ENCODE results near the gene NRG3. TPM values are rescaled to one million over a fixed set of nuclear protein-coding genes. Genes with fewer than 3 reads are reported as not detected.

Gene NRG3
- total RNA-seq, 2 experiments from 2014 or later, result not detected

GRCh38 chr10:82075605-82076004 is 200.6 kb downstream of the NRG3 start:
- intact Hi-C loops (cut with micrococcal nuclease; ENCODE audit: unreplicated experiment), result no loop called here
- BruUV-seq (replicated peaks), result no TSS peak
- Histone ChIP-seq H3K36me3 (ENCODE audit: insufficient read depth, low read length) (no peaks in the 10 kb centered on the region), H3K4me2 (ENCODE audit: low read length) (no peak overlapping the region), H4K20me1 (ENCODE audit: insufficient read depth, low read length) (no peaks in the 10 kb centered on the region), H3K27ac (ENCODE audit: low read depth, low read length, poor library complexity, severe bottlenecking) (no peak overlapping the region), H3K4me1 (ENCODE audit: insufficient read depth, low read length, poor library complexity, severe bottlenecking) (no peaks in the 10 kb centered on the region), H3K79me2 (ENCODE audit: insufficient read depth, low read depth, low read length) (no peaks in the 10 kb centered on the region), H2AFZ (ENCODE audit: low read length) (no peak overlapping the region), H3K4me3 (ENCODE audit: low read depth, low read length, poor library complexity, severe bottlenecking) (no peak overlapping the region), H3K9me3 (ENCODE audit: low read length) (no peaks in the 10 kb centered on the region), H3K9me2 (ENCODE audit: insufficient read depth, low read length) (no peaks in the 10 kb centered on the region)
- POLR2A ChIA-PET, result interaction anchor here (0.7 kb wide), 1 partner anchor 12 kb away, joined by 3 read pairs; no protein-coding TSS in a partner anchor
- no peak for DNase-seq (ENCODE audit: low spot score)
- CTCF ChIA-PET (ENCODE audit: unreplicated experiment), result no interaction called here
- no peak for TF ChIP-seq EZH2phosphoT487 (IDR thresholded peaks at IDR 0.05; ENCODE audit: borderline replicate concordance, low read depth, low read length)
- no peak for TF ChIP-seq CTCF (conservative IDR thresholded peaks at IDR 0.05; ENCODE audit: low read length)

GRCh38 chr10:82084496-82084895 is 209.5 kb downstream of the NRG3 start:
- Histone ChIP-seq H3K27ac (ENCODE audit: low read depth, low read length, poor library complexity, severe bottlenecking) (no peak overlapping the region), H3K9me3 (ENCODE audit: low read length) (no peaks in the 10 kb centered on the region), H3K9me2 (ENCODE audit: insufficient read depth, low read length) (no peaks in the 10 kb centered on the region), H3K36me3 (ENCODE audit: insufficient read depth, low read length) (no peaks in the 10 kb centered on the region), H3K4me1 (ENCODE audit: insufficient read depth, low read length, poor library complexity, severe bottlenecking) (no peaks in the 10 kb centered on the region), H4K20me1 (ENCODE audit: insufficient read depth, low read length) (no peaks in the 10 kb centered on the region), H3K4me2 (ENCODE audit: low read length) (no peak overlapping the region), H3K79me2 (ENCODE audit: insufficient read depth, low read depth, low read length) (no peaks in the 10 kb centered on the region), H3K4me3 (ENCODE audit: low read depth, low read length, poor library complexity, severe bottlenecking) (no peak overlapping the region), H2AFZ (ENCODE audit: low read length) (no peak overlapping the region)
- ChIA-PET CTCF (ENCODE audit: unreplicated experiment) (no interaction called here), POLR2A (interaction anchor here (0.6 to 0.8 kb wide), 2 partner anchors 51 to 216 kb away, joined by 3 to 5 read pairs; no protein-coding TSS in a partner anchor)
- intact Hi-C loops (cut with micrococcal nuclease; ENCODE audit: unreplicated experiment), result no loop called here
- BruUV-seq (replicated peaks), result no TSS peak
- no peak for DNase-seq (ENCODE audit: low spot score)
- TF ChIP-seq CTCF (conservative IDR thresholded peaks at IDR 0.05; ENCODE audit: low read length), result no peak
- TF ChIP-seq EZH2phosphoT487 (IDR thresholded peaks at IDR 0.05; ENCODE audit: borderline replicate concordance, low read depth, low read length), result no peak

GRCh38 chr10:82084904-82085303 is 209.9 kb downstream of the NRG3 start:
- BruUV-seq (replicated peaks), result no TSS peak
- TF ChIP-seq CTCF (conservative IDR thresholded peaks at IDR 0.05; ENCODE audit: low read length) (no peak; the same call in 1 of the 2 replicates), EZH2phosphoT487 (IDR thresholded peaks at IDR 0.05; ENCODE audit: borderline replicate concordance, low read depth, low read length) (no peak)
- H3K4me1 ChIP-seq (ENCODE audit: insufficient read depth, low read length, poor library complexity, severe bottlenecking), result no peaks in the 10 kb centered on the region
- no peak overlapping the region for H3K4me3 ChIP-seq (ENCODE audit: low read depth, low read length, poor library complexity, severe bottlenecking)
- ChIA-PET CTCF (ENCODE audit: unreplicated experiment) (no interaction called here), POLR2A (interaction anchor here (0.6 to 0.8 kb wide), 2 partner anchors 50 to 215 kb away, joined by 3 to 5 read pairs; no protein-coding TSS in a partner anchor)
- H3K79me2 ChIP-seq (ENCODE audit: insufficient read depth, low read depth, low read length), result no peaks in the 10 kb centered on the region
- no peaks in the 10 kb centered on the region for H4K20me1 ChIP-seq (ENCODE audit: insufficient read depth, low read length)
- no peak overlapping the region for H2AFZ ChIP-seq (ENCODE audit: low read length)
- H3K36me3 ChIP-seq (ENCODE audit: insufficient read depth, low read length), result no peaks in the 10 kb centered on the region
- H3K4me2 ChIP-seq (ENCODE audit: low read length), result no peak overlapping the region
- no peaks in the 10 kb centered on the region for H3K9me3 ChIP-seq (ENCODE audit: low read length)
- intact Hi-C loops (cut with micrococcal nuclease; ENCODE audit: unreplicated experiment), result no loop called here
- no peak overlapping the region for H3K27ac ChIP-seq (ENCODE audit: low read depth, low read length, poor library complexity, severe bottlenecking)
- DNase-seq (ENCODE audit: low spot score), result no peak
- H3K9me2 ChIP-seq (ENCODE audit: insufficient read depth, low read length), result no peaks in the 10 kb centered on the region
